Measurements from ENCODE around the gene PTCRA. TPM values are rescaled to one million over a fixed set of nuclear protein-coding genes. Genes with fewer than 3 reads are reported as not detected.
"Not testable (repeated sequence)": the region's sequence is repeated elsewhere in the genome, so short reads cannot be mapped to it uniquely, and the experiment has no call there.

The PTCRA gene
- total RNA-seq, 1 donor: not detected

DNA sequence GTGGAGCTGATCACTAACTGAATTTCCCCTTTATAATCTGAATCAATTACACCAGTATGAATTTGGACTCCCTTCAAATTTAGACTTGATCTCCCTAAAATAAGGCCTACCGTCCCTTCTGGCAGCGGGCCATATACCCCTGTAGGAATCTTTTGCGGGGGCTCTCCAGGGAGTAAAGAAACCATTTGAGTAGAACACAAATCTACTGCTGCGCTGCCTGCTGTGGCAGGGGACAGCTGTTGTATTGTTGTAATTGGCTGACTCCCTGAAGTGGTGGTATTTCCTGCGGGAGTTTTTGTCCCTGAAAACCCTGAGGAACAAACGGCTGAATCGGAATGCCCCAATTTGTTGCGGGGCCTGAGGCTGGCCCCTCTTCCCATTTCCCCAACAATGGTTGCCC is 16.0 kb upstream of the PTCRA start:
- H3K27ac ChIP-seq (ENCODE audit: low read depth, low read length): no peak overlapping the region
- H3K27me3 ChIP-seq (ENCODE audit: insufficient read depth, low read length): no peaks in the 10 kb centered on the region
- no peaks in the 10 kb centered on the region for H3K36me3 ChIP-seq (ENCODE audit: insufficient read depth, low read length)
- TF ChIP-seq, protein P1, sequence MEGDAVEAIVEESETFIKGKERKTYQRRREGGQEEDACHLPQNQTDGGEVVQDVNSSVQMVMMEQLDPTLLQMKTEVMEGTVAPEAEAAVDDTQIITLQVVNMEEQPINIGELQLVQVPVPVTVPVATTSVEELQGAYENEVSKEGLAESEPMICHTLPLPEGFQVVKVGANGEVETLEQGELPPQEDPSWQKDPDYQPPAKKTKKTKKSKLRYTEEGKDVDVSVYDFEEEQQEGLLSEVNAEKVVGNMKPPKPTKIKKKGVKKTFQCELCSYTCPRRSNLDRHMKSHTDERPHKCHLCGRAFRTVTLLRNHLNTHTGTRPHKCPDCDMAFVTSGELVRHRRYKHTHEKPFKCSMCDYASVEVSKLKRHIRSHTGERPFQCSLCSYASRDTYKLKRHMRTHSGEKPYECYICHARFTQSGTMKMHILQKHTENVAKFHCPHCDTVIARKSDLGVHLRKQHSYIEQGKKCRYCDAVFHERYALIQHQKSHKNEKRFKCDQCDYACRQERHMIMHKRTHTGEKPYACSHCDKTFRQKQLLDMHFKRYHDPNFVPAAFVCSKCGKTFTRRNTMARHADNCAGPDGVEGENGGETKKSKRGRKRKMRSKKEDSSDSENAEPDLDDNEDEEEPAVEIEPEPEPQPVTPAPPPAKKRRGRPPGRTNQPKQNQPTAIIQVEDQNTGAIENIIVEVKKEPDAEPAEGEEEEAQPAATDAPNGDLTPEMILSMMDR (IDR thresholded peaks at IDR 0.05; ENCODE audit: extremely low read depth, low read depth, low read length): no peak
- H2AFZ ChIP-seq (ENCODE audit: low read length): no peak overlapping the region
- H3K9me3 ChIP-seq (ENCODE audit: low read depth, low read length): no peaks in the 10 kb centered on the region
- no peaks in the 10 kb centered on the region for H4K20me1 ChIP-seq (ENCODE audit: insufficient read depth, low read length)
- H3K4me2 ChIP-seq (ENCODE audit: insufficient read depth, low read length): no peak overlapping the region
- DNase-seq (ENCODE audit: insufficient read length, low spot score, missing footprints): no peak
- H3K79me2 ChIP-seq (ENCODE audit: insufficient read depth, low read length): no peaks in the 10 kb centered on the region
- H3K4me3 ChIP-seq (ENCODE audit: insufficient read depth, low read length): no peak overlapping the region
- H3K4me1 ChIP-seq (ENCODE audit: insufficient read depth, low read length): peaks cover 5% of the 10 kb centered on the region

DNA sequence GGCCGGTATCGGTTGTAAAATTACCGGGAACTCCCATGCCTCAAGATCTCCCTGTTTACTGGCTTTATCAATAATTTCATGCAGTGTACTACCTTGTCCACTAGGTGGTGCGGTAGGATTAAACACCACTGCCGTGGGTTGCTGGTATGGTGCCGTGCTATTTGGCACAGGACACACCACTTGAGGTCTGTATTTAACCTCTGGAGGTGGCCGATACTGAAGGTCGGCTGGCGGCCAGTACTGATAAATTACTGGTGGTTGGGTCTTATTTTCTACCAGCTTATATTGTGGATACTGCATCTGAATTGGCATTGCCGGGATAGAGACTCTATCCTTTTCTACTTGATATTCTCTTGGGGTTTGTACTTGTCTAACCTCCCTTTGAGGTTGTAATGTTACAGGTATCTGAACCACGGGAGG is 14.3 kb upstream of the PTCRA start:
- Histone ChIP-seq H2AFZ (ENCODE audit: low read length) (peak overlapping the region; percentile 53), H3K27ac (ENCODE audit: low read depth, low read length) (no peak overlapping the region), H3K27me3 (ENCODE audit: insufficient read depth, low read length) (no peaks in the 10 kb centered on the region), H3K79me2 (ENCODE audit: insufficient read depth, low read length) (no peaks in the 10 kb centered on the region), H3K9me3 (ENCODE audit: low read depth, low read length) (no peaks in the 10 kb centered on the region), H4K20me1 (ENCODE audit: insufficient read depth, low read length) (no peaks in the 10 kb centered on the region), H3K4me2 (ENCODE audit: insufficient read depth, low read length) (peak overlapping the region; percentile 62), H3K4me1 (ENCODE audit: insufficient read depth, low read length) (peaks cover 5% of the 10 kb centered on the region), H3K4me3 (ENCODE audit: insufficient read depth, low read length) (no peak overlapping the region), H3K36me3 (ENCODE audit: insufficient read depth, low read length) (no peaks in the 10 kb centered on the region)
- TF ChIP-seq, protein P1 (IDR thresholded peaks at IDR 0.05; ENCODE audit: extremely low read depth, low read depth, low read length): peak; percentile 79
- peak; percentile 81 for DNase-seq (ENCODE audit: insufficient read length, low spot score, missing footprints)

DNA sequence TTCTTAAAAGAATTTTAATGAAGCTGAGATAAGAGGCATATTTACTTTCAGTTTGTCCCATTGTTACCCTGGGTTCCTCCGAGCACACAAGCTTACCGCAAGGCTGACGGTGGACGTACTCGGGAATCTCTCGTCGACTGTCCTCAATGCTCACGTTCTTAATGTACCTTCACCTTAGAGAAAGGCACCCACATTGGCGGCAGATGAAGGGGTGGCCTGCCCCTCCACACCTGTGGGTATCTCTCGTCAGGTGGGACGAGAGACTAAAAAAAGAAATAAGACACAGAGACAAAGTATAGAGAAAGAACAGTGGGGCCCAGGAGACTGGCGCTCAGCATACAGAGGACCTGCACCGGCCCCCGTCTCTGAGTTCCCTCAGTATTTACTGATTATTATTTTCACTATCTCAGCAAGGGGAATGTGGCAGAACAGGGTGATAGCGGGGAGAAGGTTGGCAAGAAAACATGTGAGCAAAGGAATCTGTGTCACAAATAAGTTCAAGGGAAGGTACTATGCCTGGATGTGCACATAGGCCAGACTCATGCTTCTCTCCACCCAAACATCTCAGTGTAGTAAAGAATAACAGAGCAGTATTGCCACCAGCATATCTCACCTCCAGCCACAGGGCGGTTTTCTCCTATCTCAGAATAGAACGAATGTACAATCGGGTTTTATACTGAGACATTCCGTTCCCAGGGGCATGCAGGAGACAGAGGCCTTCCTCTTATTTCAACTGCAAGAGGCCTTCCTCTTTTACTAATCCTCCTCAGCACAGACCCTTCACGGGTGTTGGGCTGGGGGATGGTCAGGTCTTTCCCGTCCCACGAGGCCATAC is 13.2 kb upstream of the PTCRA start:
- not testable (repeated sequence) for H3K9me3 ChIP-seq (ENCODE audit: low read depth, low read length); H3K27ac ChIP-seq (ENCODE audit: low read depth, low read length); H2AFZ ChIP-seq (ENCODE audit: low read length); H3K79me2 ChIP-seq (ENCODE audit: insufficient read depth, low read length); H3K4me2 ChIP-seq (ENCODE audit: insufficient read depth, low read length); H3K4me1 ChIP-seq (ENCODE audit: insufficient read depth, low read length); H3K27me3 ChIP-seq (ENCODE audit: insufficient read depth, low read length); H4K20me1 ChIP-seq (ENCODE audit: insufficient read depth, low read length); H3K36me3 ChIP-seq (ENCODE audit: insufficient read depth, low read length); DNase-seq (ENCODE audit: insufficient read length, low spot score, missing footprints); H3K4me3 ChIP-seq (ENCODE audit: insufficient read depth, low read length)

DNA sequence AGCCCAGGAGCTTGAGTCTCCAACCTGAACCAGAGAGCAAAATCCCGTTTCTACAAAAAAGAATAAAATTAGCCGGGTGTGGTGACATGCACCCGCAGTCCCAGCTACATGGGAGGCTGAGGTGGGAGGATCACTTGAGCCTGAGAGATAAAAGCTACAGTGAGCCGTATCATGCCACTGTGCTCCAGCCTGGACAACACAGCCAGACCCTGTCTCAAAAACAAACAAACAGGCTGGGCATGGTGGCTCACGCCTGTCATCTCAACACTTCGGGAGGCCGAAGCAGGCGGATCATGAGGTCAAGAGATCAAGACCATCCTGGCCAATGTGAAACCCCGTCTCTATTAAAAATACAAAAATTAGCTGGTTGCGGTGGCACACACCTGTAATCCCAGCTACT is 11.4 kb upstream of the PTCRA start:
- no peaks in the 10 kb centered on the region for H4K20me1 ChIP-seq (ENCODE audit: insufficient read depth, low read length)
- no peaks in the 10 kb centered on the region for H3K79me2 ChIP-seq (ENCODE audit: insufficient read depth, low read length)
- H3K4me1 ChIP-seq (ENCODE audit: insufficient read depth, low read length): peaks cover 5% of the 10 kb centered on the region
- no peak overlapping the region for H2AFZ ChIP-seq (ENCODE audit: low read length)
- no peaks in the 10 kb centered on the region for H3K9me3 ChIP-seq (ENCODE audit: low read depth, low read length)
- TF ChIP-seq, protein P1 (IDR thresholded peaks at IDR 0.05; ENCODE audit: extremely low read depth, low read depth, low read length): no peak
- no peak for DNase-seq (ENCODE audit: insufficient read length, low spot score, missing footprints)
- H3K27ac ChIP-seq (ENCODE audit: low read depth, low read length): no peak overlapping the region
- H3K4me2 ChIP-seq (ENCODE audit: insufficient read depth, low read length): no peak overlapping the region
- H3K4me3 ChIP-seq (ENCODE audit: insufficient read depth, low read length): no peak overlapping the region
- peaks cover 3% of the 10 kb centered on the region for H3K27me3 ChIP-seq (ENCODE audit: insufficient read depth, low read length)
- no peaks in the 10 kb centered on the region for H3K36me3 ChIP-seq (ENCODE audit: insufficient read depth, low read length)

Measured in osteoblast (primary cell).